Ammon's horn (tissue), 1 donor: ENCODE measurements around the gene PLEKHA4.
A peak's percentile ranks its signal among the peaks of the same experiment; 100 is the strongest.
"Not testable (repeated sequence)": the region's sequence is repeated elsewhere in the genome, so short reads cannot be mapped to it uniquely, and the experiment has no call there.

Experiments
- DNase-seq: peaks from one replicate; pipeline ENCODE4 v3.0.0-alpha.2; 2016; ENCODE audit warnings: low spot score

PLEKHA4 gene, protein sequence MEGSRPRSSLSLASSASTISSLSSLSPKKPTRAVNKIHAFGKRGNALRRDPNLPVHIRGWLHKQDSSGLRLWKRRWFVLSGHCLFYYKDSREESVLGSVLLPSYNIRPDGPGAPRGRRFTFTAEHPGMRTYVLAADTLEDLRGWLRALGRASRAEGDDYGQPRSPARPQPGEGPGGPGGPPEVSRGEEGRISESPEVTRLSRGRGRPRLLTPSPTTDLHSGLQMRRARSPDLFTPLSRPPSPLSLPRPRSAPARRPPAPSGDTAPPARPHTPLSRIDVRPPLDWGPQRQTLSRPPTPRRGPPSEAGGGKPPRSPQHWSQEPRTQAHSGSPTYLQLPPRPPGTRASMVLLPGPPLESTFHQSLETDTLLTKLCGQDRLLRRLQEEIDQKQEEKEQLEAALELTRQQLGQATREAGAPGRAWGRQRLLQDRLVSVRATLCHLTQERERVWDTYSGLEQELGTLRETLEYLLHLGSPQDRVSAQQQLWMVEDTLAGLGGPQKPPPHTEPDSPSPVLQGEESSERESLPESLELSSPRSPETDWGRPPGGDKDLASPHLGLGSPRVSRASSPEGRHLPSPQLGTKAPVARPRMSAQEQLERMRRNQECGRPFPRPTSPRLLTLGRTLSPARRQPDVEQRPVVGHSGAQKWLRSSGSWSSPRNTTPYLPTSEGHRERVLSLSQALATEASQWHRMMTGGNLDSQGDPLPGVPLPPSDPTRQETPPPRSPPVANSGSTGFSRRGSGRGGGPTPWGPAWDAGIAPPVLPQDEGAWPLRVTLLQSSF

DNA sequence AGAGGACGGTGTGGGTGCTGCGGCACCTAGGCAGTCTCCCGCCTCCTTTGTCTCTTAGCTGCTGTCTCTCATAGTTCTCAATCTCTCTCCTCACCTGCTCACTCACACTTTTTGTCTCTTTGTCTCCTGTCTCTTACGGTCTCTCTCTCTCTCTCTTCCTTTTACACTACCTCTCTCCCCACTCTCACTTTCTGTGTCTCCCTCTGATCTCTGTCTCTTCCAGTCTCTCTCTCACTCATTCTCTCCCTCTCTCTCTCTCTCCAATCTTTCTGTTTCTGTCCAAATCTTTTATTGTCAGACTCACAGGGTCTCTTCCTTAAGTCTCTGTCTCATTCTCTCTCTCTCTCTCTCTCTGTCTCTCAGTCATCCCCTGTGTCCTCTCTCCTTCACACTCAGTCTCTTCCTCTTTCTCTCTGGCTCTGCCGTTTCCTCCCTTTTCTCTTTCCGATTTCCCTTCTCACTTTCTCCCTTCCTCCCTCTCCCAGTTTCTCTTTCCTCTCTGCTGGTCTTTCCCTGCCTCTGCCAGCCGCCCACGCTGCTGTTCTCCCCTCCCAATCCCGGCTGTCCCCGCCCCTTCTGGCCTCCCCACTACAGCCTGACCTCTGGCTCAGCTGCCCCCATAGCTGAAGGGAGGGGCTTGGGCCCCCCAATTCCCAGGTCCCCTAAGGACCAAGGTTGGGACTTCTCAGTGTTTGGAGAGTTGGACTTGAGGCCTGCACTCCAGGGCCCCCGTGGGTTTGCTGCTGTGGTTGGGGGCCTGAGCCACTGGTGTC lies at the start of gene PLEKHA4:
PLEKHA4 (minus strand) TSS at position 504 of the 773 bp plus-strand sequence. CDS start 997 bp downstream, outside the sequence.
- DNase-seq, result no peak

DNA sequence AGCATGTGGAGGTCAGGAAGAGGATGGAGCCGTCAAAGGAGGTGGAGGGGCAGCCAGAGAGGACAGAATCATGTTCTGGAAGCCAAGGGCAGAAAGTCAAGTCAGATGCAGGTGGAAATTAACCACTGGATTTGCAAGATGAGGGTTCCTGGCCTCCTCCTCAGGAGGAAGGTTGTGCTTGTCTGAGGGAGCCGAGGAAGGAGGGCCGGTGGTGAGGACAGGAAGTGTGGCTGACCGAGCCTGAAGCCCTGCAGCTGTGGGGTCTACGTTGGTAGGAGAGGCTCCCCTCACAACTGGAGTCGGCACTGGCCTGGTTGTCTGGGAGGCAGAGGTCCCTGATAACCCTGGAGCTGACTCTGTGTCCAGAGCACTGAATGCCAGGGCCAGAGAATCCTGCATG lies 49.7 kb upstream of the PLEKHA4 start:
- DNase-seq, result no peak

DNA sequence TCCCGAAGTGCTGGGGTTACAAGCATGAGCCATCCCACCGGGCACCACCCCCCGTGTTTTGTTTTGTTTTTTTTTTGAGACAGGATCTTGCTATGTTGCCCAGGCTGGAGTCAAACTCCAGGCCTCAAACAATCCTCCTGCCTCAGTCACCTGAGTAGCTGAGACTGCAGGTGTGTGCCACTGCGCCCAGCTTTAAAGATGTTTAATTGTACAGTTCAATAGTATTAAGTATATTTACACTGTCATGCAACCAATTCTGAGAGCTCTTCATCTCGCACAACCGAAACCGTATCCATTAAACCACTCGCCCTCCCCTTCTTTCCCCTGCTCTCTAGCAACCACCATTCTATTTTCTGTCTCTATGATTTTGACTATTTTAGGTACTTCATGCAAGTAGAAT lies 47.3 kb upstream of the PLEKHA4 start:
- no peak for DNase-seq

DNA sequence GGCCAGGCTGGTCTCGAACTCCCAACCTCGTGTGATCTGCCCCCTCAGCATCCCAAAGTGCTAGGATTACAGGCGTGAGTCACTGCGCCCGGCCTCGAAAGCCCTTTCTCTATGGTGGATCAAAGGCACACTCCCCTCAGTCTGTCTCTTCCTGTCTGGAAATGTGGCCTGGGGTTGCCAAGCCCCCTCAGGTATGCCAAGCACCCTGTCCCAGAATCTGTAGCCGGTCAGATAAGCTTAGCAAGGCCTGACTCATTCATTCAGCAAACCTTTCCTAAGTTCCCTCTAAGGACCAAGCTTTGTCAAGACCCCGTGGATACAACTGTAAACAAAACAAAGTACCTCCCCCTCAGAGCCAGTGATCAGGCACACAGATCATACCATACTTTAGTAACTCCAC lies 45.8 kb upstream of the PLEKHA4 start:
- no peak for DNase-seq

DNA sequence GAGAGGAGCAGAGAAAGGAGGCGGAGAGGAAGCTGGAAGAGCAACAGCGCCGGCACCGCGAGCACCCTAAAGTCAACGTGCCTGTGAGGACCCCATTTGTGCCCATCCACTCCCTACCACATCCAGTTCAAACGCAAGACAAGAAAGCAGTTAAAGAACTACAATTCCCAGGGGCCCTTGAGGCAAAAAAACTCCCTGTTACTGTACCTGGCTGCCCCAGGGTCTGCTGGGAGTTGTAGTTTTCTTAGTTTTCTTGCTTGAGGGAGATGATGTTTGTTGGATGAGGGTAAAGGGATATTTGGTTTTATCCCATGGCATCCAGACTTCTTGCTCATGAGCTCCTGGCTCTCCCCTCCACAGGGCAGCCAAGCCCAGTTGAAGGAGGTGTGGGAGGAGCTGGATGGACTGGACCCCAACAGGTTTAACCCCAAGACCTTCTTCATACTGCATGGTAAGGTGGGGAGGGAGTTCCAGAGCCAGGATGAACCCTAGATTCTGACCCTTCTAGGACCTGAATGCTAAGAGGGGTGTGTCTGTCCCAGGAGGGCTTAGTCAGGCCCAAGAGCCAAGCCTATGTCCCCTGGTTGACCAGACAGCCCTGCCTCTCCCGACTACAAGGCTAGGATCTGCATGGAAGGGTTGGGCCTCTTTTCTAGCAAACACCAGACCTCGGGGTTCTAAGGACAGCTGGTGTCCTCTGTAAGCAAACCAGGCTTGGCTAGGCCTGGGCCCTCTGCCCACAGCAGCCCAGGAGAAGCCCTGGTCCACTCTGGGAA lies 44.9 kb upstream of the PLEKHA4 start:
- DNase-seq, result no peak

DNA sequence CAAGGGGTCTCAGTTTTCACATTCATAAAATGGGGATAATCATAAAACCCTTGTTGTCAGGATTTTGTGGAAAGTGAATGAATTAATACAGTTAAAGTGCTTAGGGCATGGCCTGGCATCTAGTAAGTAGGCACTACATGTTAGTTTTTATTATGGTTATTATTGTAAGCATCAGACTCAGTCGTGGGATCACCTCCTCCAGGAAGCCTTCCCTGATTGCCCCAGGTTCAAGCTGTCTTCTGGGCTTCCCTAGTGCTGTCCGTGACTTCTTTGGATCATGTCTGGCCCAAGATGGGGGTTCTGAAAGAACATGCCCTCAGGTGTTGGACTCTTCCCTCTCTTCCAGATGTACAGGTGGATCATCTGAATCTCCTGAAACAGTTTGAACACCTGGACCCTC lies 42.4 kb upstream of the PLEKHA4 start:
- no peak for DNase-seq

DNA sequence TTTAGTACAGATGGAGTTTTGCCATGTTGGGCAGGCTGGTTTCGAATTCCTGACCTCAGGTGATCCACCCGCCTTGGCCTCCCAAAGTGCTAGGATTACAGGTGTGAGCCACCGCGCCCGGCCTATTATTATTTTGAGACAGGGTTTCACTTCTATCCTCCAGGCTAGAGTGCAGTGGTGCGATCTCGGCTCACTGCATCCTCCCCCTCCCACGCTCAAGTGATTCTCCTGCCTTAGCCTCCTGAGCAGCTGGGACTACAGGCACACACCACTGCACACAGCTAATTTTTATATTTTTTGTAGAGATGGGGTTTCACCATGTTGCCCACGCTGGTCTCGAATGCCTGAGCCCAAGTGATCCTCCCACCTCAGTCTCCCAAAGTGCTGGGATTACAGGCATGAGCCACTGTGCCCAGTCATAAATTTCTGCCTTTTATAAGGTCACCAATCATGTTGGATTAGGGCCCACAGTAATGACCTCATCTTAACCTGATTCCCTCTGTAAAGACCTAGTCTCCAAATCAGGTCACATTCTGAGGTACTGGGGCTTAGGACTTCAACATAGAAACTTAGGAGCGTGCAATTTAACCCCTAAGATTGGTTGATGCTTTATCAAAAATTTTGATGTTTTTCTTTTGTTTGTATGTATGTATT lies 41.1 kb upstream of the PLEKHA4 start:
- not testable (repeated sequence) for DNase-seq

DNA sequence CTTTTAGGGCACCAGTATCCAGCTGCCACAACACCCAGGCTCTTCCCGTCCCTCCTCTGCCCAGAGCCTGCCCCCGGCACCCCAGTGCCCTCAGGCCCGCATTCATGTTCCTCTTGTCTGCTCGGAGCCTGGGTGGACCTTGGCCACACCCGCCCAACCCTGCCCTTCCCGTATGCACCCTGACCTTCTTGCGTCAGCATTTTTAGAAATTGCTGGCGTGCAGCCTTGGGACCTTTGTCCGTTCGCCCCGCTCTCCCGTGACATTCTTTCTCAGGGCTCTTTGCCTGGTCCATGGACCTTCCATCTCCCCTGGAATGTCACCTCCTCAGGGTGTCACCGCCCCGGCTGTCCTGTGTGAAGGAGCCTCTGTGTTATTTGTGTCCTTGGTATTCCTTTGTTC lies 39.3 kb upstream of the PLEKHA4 start:
- no peak for DNase-seq

DNA sequence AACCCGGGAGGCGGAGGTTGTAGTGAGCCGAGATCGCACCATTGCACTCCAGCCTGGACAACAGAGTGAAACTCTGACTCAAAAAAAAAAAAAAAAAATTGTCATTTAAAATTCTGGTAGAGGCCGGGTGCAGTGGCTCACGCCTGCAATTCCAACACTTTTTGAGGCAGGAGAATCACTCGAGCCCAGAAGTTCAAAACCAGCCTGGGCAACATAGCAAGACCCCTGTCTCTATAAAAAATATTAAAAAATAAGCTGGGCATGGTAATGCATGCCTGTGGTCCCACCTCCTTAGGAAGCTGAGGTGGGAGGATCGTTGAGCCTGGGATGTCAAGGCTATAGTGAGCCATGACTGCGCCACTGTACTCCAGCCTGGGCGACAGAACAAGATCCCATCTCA lies 37.9 kb upstream of the PLEKHA4 start:
- no peak for DNase-seq

DNA sequence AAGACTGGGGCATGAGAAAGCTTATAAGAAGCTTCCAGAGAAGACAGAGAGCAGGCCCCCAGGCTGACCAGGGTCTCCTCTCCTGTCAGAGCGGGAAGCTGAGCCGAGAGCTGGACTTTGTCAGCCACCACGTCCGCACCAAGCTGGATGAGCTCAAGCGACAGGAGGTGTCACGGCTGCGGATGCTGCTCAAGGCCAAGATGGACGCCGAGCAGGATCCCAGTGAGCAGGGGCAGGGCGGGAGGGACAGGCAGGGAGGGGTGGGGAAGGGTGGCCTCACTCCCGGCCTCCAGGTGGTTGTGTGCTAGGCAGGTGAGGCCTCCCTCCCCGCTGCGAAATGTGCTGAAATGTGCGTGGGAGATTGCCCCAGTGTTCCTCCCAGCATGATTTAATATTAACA lies 37.2 kb upstream of the PLEKHA4 start:
- no peak for DNase-seq

DNA sequence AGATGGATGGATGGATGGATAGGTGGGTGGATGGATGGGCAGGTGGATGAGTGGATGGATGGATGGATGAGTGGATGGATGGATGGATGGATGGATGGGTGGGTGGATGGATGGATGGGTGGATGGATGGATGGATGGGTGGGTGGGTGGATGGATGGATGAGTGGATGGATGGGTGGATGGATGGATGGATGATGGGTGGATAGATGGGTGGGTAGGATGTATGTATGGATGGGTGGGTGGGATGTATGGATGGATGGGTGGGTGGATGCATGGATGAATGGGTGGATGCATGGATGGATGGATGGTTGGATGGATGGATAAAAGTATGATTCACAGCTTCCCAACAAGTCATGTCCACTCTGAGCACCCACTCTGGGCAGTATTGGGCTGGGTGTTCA lies 35.4 kb upstream of the PLEKHA4 start:
- DNase-seq, result not testable (repeated sequence)

DNA sequence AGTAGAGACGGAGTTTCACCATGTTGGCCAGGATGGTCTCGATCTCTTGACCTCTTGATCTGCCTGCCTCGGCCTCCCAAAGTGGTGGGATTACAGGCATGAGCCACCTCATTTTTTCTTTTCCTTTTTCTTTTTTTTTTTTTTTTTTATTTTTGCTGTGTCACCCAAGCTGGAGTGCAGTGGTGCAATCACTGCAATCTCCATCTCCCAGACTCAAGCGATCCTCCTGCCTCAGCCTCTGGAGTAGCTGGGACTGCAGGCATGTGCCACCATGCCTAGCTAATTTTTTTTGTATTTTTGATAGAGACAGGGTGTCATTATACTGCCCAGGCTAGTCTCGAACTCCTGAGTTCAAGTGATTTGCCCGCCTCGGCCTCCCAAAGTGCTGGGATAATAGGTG lies 33.9 kb upstream of the PLEKHA4 start:
- not testable (repeated sequence) for DNase-seq

DNA sequence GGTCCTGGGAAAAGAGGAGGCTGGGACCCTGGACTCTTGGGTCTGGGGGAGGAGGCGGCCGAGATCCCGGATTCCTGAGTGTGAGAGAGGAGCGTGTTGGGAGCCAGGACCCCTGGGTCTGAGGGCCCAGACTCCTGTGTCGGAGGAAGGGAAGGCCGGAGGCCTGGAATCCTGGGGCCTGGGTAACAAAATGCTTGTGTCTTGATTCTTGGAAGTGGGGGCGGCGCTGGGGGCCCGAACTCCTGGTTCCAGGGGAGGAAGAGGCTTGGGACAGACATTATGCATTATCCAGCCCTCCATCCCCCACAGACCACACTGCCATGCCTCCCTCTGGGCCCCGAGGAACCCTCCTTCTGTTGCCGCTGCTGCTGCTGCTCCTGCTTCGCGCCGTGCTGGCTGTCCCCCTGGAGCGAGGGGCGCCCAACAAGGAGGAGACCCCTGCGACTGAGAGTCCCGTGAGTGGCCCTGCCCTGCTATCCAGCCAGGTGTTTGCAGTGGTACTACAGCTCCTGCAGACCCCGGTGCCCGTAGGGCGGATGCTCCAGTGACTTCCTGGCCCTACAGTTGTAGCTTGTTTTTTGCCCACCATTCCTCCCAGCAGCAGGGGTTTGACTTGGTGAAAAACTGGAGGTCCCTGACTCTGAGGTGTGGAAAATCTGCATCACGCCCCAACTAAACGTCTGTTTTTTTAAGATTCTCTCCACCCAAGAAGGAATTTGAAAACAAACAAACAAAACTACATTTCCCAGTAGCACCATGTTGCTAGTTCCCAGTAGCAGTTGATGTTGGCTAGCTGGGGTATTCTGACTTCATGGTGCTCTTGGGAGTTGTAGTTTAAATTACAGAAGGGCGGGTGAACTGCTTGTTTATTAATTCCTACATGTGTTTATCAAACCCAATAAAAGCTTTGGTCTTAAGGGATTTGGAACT lies 32.3 kb upstream of the PLEKHA4 start:
- DNase-seq, result peak; percentile 19

DNA sequence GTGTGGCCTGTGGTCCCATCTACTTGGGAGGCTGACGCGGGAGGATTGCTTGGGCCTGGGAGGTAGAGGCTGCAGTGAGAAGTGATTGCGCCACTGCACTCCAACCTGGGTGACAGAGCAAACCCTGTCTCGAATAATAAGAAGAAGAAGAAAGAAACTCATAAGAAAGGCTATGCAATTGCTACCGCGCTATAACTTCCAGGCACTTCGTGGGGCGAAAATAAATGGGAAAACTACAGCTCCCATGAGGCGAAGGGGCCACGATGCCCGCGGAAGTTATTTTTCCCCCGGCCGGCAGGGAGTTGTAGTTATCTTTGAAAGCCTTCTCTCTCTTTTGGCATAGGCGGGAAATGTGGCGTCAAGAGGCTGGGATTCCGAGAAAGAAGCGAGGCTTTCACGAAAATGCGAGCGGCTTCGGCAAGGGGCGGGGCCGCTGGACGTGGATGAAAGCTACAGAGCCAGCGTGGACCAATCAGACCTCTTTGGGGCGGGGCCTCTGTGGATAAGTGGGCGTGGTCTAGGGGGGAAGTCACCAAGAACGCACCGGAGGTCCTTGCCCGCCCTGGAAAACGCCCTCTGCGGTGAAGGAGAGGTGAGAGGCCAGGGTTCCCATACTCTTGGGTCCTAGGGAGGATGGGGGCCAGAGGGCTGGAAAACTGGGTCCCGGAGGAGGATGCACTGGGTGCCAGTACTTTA lies 31.5 kb upstream of the PLEKHA4 start, which contains the start of gene NUCB1:
NUCB1 (plus strand) TSS at position 532 of the 696 bp plus-strand sequence. CDS start 485 bp downstream, outside the sequence.
- DNase-seq, result peak; percentile 99

DNA sequence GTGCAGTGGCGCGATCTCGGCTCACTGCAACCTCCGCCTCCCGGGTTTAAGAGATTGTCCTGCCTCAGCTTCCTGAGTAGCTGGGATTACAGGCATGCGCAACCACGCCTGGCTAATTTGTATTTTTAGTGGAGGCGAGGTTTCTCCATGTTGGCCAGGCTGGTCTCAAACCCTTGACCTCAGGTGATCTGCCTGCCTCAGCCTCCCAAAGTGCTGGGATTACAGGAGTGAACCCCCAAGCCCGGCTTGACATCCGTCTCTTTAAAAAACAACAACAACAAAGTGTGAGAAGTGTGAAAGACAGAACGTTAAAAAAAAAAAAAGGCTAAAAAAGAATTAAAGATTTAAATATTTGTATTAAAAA lies 31.0 kb upstream of the PLEKHA4 start:
- not testable (repeated sequence) for DNase-seq

DNA sequence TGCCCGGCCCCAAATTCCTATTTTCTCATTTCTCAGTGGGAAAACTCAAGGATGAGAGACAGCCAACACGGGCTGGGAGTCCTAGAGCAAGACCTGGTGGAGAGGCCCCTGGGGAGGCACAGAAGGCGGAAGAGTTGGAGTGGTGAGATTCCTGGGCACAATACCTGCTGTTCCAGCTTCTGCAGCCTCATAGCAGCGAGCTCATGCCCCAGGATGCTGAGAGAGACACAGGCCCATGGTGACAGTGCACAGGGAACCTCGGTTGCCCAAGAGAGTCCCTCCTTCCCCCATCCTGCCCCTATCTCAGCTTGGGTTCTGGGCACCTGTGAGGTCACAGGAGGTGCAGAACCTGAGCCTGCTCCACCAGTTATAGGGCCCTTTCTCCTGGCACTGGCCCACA lies 28.8 kb upstream of the PLEKHA4 start:
- DNase-seq, result no peak

DNA sequence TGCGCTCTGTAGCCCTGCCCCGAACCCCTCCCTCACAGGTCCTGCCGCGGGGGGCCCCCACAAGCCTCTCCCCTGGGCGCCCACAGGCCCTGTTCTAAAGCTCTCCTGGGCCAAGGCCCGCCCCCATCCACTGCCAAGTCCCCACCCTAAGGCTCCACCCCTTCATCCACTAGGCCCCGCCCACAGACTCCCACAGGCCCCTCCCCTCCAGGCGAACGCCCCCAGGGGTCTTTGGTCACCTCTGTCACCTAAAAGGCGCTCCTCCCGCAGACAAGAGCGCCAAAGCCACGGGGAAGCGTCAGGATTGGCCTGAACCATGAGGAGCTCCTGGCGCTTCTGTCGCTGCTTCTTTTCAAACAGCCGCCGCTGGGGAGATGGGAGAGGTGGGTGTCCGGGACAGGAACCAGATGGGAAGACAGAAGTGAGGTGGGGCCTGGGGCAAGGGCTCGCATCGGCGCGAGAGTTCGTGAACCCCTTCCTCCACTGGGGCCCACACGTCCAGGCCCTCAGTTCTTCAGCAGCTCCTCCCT lies 27.8 kb upstream of the PLEKHA4 start:
- DNase-seq, result peak; percentile 55

DNA sequence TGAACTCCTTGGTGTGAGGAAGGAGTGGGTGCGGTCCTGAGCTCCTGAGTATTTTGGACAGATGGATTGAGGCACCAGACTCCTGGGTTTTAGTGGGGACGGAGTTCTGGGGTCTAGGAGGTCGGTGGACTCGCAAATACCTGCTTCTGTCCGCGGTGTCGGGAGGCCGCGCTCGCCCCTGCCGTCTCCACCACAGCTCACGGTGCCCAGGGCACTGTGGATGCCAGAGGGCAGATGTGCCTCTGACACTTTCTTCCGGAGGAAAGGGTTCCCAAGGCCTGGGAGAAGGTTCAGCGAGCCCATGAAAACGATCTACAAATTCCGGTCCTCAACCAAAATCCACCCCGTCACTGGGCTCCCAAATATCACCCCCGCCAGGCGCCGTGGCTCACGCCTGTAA lies 26.8 kb upstream of the PLEKHA4 start:
- no peak for DNase-seq

DNA sequence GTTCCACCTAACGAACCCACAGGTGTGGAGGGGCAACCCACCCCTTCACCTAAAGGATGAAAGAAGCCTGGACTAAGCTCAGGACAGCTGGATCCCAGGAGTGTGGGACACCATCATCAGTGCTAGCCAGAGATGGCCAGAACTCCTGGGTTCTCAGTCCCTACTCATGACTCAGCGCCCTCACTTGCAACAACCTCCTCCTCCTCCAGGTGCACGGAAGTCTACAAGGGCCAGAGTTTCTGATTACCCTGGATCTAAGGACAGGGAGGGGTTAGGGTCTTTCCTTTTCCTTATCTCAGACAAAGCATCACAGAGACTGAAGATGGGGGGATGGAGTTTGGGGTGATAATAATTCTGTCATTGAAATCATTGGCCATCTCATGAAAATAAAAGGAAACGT lies 22.1 kb upstream of the PLEKHA4 start:
- no peak for DNase-seq
